ENCODE measurements around the gene KCMF1. TPM values are rescaled to one million over a fixed set of nuclear protein-coding genes. Genes with fewer than 3 reads are reported as not detected.

Gene KCMF1
- total RNA-seq, 4 donors from 2014 or later: 35.6 to 50.8 (median 44.5) TPM

- 78 to 84% methylated on average over 8 of the region's 8 CpGs for WGBS, 2 donors
- intact Hi-C loops (cut with DNase I): no loop called here
- TF ChIP-seq CTCF (IDR thresholded peaks at IDR 0.05) (no peak), POLR2A (IDR thresholded peaks at IDR 0.05) (no peak)
- no peak overlapping the region for H3K27ac ChIP-seq
- no peaks in the 10 kb centered on the region for H3K4me1 ChIP-seq
- no peak for DNase-seq
- H3K4me3 ChIP-seq: no peak overlapping the region
- H3K9me3 ChIP-seq: no peaks in the 10 kb centered on the region
- no peaks in the 10 kb centered on the region for H3K27me3 ChIP-seq
- H3K36me3 ChIP-seq: no peaks in the 10 kb centered on the region
These were observed 135.7 kb downstream of the KCMF1 start for GRCh38 chr2:85106489-85107180.

Small RNA genes within 50 kb of the gene (small RNA-seq; reads per million reads assigned to genes)
- gene AC078974.1: 0 reads per million in 4 donors

Other genes starting within 250 kb of the KCMF1 start
- 1 to 10 TPM in 1 of 4 donors, under 1 TPM in 2, not detected in 1; 0.53 to 1.8 (median 0.76) TPM for gene TRABD2A, start 90.1 kb upstream of the KCMF1 start, total RNA-seq
- gene TMSB10, start 65.5 kb upstream of the KCMF1 start, total RNA-seq: 1,000 to 10,000 TPM; 2,239 to 4,093 (median 3,173) TPM
- 1 to 10 TPM in 2 of 4 donors, under 1 TPM in 2; 0.29 to 4.0 (median 1.3) TPM for gene TCF7L1, start 162.2 kb downstream of the KCMF1 start, total RNA-seq